ENCODE measurements around the gene BHLHE40.
"Not testable (repeated sequence)": the region's sequence is repeated elsewhere in the genome, so short reads cannot be mapped to it uniquely, and the experiment has no call there.

The BHLHE40 gene

DNA sequence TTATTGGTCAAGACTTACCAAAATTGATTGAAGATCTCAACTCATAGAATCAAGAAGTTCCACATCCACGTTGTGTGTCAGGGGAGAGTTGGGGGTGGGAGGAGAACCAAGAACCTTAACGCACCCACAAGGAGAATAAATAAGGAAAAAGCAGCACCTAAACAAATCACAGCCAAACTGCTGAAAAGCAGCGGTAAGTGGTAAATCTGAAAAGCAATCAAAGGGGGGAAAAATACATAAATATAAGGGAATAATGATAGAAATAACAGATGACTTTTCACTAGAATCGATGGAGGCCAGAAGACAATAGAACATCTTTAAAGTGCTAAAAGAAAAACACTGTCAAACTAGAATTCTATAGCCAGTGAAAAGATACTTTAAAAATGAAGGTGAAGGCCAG lies 20.1 kb upstream of the BHLHE40 start:
- FAIRE-seq (no peak), DNase-seq (ENCODE audit: low spot score) (no peak)

GRCh38 chr3:4961865-4962264 lies 17.4 kb upstream of the BHLHE40 start:
- not testable (repeated sequence) for DNase-seq (ENCODE audit: low spot score); FAIRE-seq

GRCh38 chr3:4963669-4964570 lies 15.3 kb upstream of the BHLHE40 start:
- no peak for FAIRE-seq
- no peak for DNase-seq (ENCODE audit: low spot score)

- FAIRE-seq; DNase-seq (ENCODE audit: low spot score): not testable (repeated sequence)
Observed at GRCh38 chr3:4966006-4966405, 13.2 kb upstream of the BHLHE40 start.

DNA sequence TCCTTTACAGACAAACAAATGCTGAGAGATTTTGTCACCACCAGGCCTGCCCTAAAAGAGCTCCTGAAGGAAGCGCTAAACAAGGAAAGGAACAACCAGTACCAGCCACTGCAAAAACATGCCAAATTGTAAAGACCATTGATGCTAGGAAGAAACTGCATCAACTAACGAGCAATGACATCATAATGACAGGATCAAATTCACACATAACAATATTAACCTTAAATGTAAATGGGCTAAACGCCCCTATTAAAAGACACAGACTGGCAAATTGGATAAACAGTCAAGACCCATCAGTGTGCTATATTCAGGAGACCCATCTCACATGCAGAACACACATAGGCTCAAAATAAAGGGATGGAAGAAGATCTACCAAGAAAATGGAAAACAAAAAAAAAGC lies 11.6 kb upstream of the BHLHE40 start:
- DNase-seq (ENCODE audit: low spot score); FAIRE-seq: not testable (repeated sequence)

- DNase-seq (ENCODE audit: low spot score); FAIRE-seq: not testable (repeated sequence)
Observed at GRCh38 chr3:4971437-4971836, 7.8 kb upstream of the BHLHE40 start.

DNA sequence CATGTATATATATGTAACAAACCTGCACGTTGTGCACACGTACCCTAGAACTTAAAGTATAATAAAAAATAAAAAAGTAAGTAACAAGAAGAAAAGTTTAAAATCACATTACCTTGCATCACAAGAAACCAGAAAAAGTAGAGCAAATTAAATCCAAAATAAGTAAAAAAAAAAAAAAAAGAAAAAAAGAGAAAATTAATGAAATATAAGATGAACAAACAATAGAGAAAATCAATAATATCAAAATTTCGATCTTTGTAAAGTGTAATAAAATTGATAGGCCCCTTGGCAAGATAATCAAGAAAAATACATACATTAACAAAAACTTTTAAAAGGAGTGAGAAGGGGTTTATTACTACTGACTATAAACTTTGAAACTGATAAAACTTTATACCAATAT lies 7.4 kb upstream of the BHLHE40 start:
- no peak for FAIRE-seq

DNA sequence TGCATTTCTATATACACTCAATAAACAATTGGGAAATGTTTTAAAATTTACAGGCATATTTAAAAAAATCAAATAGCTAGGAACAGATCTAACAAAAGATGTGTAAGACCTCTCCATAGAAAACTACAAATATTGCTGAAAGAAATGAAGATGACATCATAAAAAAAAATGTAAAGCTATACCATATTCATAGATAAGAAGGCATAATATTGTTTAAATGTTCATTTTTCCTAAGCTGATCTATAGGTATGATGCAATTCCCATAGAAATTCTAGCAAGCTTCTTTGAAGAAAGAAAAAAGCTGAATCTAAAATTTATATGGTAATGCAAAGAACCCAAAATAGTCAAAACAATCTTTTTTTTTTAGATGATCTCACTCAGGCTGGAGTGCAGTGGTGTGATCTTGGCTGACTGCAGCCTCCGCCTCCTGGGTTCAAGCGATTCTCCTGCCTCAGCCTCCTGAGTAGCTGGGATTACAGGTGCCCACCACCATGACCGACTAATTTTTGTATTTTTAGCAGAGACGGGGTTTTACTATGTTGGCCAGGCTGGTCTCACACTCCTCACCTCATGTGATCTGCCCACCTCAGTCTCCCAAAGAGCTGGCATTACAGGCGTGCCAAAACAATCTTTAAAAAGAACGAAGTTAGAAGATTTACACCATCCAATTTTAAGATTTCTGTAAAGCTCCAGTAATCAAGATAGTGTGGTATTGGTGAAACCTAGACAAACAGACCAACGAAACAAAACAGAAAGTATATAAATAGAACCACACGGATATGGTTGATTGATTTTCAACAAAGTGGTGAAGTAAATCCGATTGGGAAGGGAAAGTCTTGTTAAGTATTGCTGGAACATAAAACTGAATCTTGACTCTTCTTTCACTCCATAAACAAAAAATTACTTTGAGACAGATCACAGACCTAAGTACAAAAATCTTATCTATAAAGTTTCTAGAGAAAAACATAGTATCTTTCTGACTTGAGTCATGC lies 6.3 kb upstream of the BHLHE40 start:
- FAIRE-seq (no peak), DNase-seq (ENCODE audit: low spot score) (no peak)

More for the DNA sequence above, 7.4 kb upstream of the BHLHE40 start:
- DNase-seq (ENCODE audit: low spot score): no peak

DNA sequence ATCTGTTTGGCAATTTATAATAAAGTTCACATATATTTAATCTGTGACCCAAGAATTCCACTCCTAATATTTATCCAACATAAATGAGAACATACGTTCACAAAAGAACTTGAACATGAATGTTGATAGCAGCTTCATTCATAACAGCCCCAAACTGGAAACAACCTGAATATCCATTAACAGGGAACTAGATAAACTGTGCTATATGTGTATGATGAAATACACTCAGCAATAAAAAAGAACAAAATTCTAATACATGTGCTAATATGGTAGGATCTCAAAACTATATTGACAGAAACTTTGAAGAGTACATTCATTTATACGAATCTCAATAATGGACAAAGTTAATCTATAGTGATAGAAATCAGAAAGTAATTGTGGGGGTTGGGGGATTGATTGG lies 5.1 kb upstream of the BHLHE40 start:
- no peak for FAIRE-seq
- DNase-seq (ENCODE audit: low spot score): no peak

DNA sequence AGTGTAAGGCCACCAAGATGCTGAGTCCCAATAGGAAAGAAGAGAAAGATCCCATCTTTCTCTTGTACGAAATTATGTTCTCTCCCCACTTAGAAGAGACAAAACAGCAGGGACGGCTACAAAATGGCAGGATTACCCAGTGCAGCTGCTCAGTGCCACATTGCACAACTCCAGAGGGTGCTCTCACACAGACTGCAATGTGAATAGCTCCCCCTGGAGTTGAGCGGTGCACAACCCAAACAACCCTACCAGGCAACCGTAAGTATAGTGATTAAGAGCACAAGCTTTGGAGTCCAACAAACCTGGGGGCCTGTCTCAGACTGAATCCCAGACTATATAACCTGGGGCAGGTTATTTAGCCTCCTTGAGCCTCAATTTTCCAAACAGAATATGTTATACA lies 3.1 kb upstream of the BHLHE40 start:
- peak; percentile 58 for DNase-seq (ENCODE audit: low spot score)
- FAIRE-seq: no peak

DNA sequence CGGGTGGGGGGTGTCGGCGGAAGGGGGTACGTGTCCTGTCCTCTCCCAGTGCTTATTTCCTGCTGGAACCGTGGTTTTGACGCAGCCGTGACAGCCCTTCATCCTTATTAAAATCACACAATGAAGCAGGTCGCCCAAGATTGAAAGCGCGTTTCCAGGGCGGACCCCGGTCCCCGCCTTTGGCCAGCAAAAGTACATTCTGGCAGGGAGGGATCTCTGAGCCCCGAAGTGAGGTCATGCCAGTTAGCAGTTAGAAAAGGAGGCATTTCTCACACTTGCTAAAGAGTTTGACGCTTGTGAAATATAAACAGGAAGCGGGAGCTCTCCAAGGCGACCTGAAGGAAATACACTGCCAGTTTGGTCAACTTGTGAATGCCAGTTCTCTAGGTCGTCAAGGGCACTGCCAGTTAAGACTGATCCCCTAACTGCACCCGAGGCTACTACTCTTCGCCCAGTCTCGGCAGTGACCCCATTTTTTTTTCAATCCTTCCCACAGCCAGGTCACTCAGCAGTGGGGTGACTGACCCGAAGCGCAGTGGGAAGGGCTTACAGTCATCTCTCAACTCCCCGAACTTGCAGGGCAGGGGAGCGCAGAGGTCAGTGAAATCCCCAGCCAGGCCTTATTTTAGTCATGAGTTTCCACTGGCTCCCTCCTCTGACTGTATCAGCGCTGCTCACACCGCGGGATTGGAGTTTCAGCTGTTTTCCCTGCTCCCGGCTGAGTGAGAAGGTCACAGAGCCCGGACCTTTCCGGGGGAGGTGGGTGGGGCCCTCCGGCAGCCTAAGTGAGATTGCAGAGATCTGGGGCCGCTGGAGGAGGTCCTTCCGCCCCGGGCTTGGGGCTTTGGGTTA lies 2.0 kb upstream of the BHLHE40 start:
- FAIRE-seq (no peak), DNase-seq (ENCODE audit: low spot score) (peak; percentile 64)

DNA sequence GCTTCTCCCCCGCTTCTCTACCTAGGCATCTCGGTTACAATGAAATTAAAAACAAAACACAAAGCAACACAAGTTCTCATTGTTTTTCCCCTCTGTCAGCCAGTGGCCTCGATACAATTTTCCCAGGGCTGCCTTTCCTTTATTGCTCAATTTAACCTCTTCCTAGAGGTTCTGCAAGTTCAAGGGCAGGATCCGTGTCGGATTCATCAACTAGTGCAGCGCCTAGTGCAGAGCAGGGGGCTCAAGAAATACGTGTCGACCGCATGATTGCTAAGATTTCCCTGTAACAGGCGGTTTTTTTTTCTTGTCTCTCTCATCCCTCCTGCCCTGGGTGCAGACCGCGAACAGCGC lies 1.4 kb upstream of the BHLHE40 start:
- FAIRE-seq (no peak), DNase-seq (ENCODE audit: low spot score) (no peak)

DNA sequence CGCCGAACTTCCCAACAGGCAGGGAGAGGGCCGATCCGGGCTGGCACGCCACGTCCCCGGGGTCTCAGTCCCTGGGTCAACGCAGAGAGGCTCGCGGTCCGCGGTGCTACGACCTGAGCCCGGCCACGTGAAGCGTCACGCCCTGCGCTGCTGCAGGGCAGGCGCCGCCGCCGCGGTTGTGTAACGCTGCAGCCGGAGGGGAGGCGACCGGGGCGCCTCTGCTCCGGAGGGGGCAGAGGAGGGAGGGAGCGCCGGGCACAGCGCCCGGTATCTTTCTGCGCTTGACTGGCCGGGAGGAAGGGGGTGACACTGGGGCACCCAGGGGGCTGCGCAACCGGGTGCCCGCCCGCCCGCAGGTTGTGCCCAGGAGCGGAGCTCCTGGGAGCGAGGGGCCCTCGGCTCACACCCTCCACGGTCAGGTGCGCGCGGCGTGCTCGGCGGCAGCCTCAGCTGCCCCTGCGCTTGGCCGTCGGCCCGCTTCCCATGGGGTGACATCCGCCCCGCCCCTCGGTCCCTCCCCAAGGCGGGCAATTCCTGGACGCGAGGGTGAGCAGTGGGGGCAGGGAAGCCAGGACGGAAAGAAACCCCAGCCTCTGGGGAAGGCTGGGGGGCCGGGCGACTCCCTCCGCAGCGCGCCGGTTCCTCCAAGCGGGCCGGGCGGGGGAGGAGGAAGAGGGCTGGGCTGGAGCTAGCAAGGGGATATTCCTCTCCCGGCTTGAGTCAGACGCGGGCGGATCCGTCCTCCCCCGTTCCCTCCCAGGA lies 852 bp upstream of the BHLHE40 start:
- peak; percentile 92 for FAIRE-seq
- DNase-seq (ENCODE audit: low spot score): peak; percentile 97

DNA sequence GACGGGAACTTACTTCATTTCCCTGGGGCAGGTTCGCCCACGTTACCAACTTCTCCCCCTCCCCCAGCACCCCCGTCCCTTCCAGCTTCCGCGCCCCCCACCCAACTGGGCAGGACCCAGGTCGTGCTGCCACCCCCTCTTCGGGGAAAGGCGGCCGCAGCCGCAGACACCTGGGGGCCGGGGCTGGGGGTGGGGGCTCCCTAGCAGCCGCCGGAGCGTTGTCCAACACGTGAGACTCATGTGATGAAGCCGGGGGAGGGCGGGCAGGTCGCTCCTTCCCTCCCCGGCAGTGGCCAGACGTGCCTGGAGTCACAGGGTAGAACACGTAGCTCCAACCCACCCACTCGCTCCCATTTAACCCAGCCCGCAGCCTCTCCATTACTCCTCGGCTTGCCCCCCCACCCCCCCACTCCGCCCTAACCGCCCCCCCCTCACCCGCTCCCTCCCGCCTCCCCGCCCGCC lies 240 bp upstream of the BHLHE40 start:
- no peak for FAIRE-seq
- peak; percentile 95 for DNase-seq (ENCODE audit: low spot score)

- FAIRE-seq: no peak
- peak; percentile 85 for DNase-seq (ENCODE audit: low spot score)
Observed at GRCh38 chr3:4980229-4981203, 1.3 kb downstream of the BHLHE40 start.

DNA sequence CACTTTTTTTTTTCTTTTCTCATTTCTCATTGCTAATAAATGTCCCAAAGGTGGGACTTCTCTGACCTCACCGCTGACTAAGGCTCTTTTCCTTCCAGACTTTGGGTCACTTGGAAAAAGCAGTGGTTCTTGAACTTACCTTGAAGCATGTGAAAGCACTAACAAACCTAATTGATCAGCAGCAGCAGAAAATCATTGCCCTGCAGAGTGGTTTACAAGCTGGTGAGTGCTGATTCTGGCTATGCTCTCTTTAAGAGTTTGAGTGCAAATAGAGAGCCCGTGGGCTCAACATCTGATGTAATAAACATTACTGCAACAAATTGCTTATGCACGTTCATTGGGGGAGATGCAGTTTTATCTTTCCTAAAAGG lies 2.0 kb downstream of the BHLHE40 start:
- DNase-seq (ENCODE audit: low spot score): no peak
- FAIRE-seq: no peak

- DNase-seq (ENCODE audit: low spot score) (peak; percentile 45), FAIRE-seq (no peak)
Observed at GRCh38 chr3:4981665-4982494, 2.6 kb downstream of the BHLHE40 start.
